Type B pancreatic cell (in vitro differentiated cells): ENCODE measurements around the gene TRAP1. TPM values are rescaled to one million over a fixed set of nuclear protein-coding genes. Genes with fewer than 3 reads are reported as not detected.

Source experiments
- DNase-seq: peaks from one replicate; pipeline ENCODE4 v3.0.0; 2021; ENCODE audit warnings: mixed read lengths; ENCODE audit not compliant: unreplicated experiment; ENCODE audit errors: extremely low spot score
- H3K27ac Mint-ChIP-seq: 2 replicates; pipeline ENCODE4 v1.8.0; 2021; ENCODE audit warnings: mild to moderate bottlenecking, mixed read lengths
- H3K27me3 Mint-ChIP-seq: 2 replicates; pipeline ENCODE4 v1.8.0; 2021; ENCODE audit warnings: mixed read lengths
- H3K36me3 Mint-ChIP-seq: 2 replicates; pipeline ENCODE4 v1.8.0; 2021; ENCODE audit warnings: mixed read lengths
- H3K4me1 Mint-ChIP-seq: one replicate; pipeline ENCODE4 v1.8.0; 2021; ENCODE audit warnings: mixed read lengths; ENCODE audit not compliant: unreplicated experiment
- H3K4me3 Mint-ChIP-seq: 2 replicates; pipeline ENCODE4 v1.8.0; 2021; ENCODE audit warnings: mild to moderate bottlenecking, mixed read lengths
- H3K9me3 Mint-ChIP-seq: 2 replicates; pipeline ENCODE4 v1.8.0; 2021; ENCODE audit warnings: mixed read lengths
- CTCF ChIP-seq: fragments of 200-600 bp; sonication (generic); conservative IDR thresholded peaks from 2 replicates; pipeline ENCODE4 v1.5.0; 2021; ENCODE audit warnings: antibody characterized with exemption, mild to moderate bottlenecking
- total RNA-seq: library from RNA; stranded (reverse); gene quantifications from 2 replicates; pipeline ENCODE4 v1.2.1, GENCODE V29; 2021; ENCODE audit warnings: low replicate concordance

Gene TRAP1
- total RNA-seq, 1 donor from 2014 or later: 138 TPM

DNA sequence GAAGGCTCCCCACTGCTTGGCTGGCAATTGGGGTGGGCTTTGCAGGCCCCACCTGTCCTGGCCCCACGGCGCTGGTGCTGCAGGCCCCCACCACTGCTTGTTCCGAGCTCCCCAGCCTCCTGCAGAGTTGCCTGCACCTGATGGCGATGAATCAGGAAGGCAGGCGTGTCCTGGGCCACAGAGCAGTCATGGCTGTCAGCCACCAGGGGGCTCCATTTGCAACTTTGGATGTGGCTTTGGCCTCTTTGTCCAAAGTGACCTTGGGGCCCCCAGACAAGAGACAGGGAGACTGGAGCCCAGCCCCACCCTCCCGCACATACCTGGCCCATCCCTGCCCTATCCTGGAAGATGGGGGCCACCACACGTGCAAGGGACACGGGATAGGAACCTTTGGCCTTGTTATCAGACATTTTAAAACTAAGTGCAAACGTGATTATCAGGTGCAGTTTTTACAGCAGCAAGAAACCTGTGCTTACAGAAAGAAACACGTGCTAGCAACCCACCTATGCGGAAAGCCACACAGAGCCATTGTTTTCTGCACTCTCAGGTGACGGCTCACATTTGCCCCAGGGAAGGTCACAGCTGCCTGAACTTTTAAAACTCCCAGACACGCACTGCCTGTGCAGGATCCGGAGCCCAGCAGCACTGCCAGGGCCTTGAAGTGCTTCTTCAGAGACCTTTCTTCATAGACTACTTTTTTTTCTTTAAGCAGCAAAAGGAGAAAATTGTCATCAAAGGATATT lies 62.9 kb downstream of the TRAP1 start, which contains the start of gene DNASE1:
Gene DNASE1, plus strand, starts transcription at position 443 of the 743 bp plus-strand sequence. CDS start 683 bp downstream, outside the sequence.
- TF ChIP-seq CTCF: peak; percentile 82
- no peaks in the 10 kb centered on the region for H3K27me3 Mint-ChIP-seq
- DNase-seq: no peak
- H3K27ac Mint-ChIP-seq: peak within 1 kb of the TSS; percentile 87
- peak within 1 kb of the TSS; percentile 39 for H3K4me3 Mint-ChIP-seq
- H3K4me1 Mint-ChIP-seq: peaks cover 6% of the 10 kb centered on the region
- no peaks in the 10 kb centered on the region for H3K9me3 Mint-ChIP-seq
- H3K36me3 Mint-ChIP-seq: peaks cover 15% of the 10 kb centered on the region

GRCh38 chr16:3652373-3653195 lies 64.7 kb downstream of the TRAP1 start:
- H3K4me3 Mint-ChIP-seq: no peak overlapping the region
- peaks cover 14% of the 10 kb centered on the region for H3K36me3 Mint-ChIP-seq
- peak; percentile 48 for DNase-seq
- no peaks in the 10 kb centered on the region for H3K9me3 Mint-ChIP-seq
- no peaks in the 10 kb centered on the region for H3K27me3 Mint-ChIP-seq
- H3K27ac Mint-ChIP-seq: no peak overlapping the region
- H3K4me1 Mint-ChIP-seq: peaks cover 13% of the 10 kb centered on the region
- no peak for TF ChIP-seq CTCF

- H3K36me3 Mint-ChIP-seq: peaks cover 8% of the 10 kb centered on the region
- TF ChIP-seq CTCF: no peak
- DNase-seq: peak; percentile 54
- peaks cover 13% of the 10 kb centered on the region for H3K4me1 Mint-ChIP-seq
- H3K27ac Mint-ChIP-seq: no peak overlapping the region
- no peaks in the 10 kb centered on the region for H3K9me3 Mint-ChIP-seq
- no peaks in the 10 kb centered on the region for H3K27me3 Mint-ChIP-seq
- no peak overlapping the region for H3K4me3 Mint-ChIP-seq
Measured at GRCh38 chr16:3651461-3652372, 65.6 kb downstream of the TRAP1 start.

DNA sequence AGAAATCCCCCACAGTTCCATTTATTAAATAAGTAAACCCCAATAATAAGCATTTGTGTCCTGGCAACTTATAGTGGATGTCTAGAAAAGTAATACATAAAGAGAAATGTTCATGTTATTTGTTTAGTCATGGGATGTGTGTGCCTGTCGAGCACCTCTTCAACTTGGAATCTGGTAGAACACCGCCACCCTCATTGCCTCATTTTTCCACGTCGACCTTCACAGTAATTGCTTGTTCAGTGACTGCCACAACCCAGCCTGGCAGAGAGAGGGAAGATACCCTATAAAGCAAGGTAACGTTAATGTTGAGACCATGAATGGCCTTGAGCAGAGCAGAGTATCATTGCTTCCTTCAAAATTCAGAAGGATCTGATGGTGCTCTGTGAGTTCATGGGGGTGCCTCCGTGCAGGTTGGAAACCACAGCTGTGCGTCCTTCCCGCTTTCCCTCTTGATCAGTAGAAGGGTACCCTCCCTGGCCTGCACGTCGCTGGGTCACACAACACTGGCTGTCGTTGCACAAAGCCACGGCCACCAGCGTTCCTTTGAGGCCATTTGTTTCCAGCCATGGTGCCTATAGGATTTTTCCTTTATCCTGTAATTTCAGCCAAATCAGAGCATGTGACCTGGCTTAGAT lies 66.6 kb downstream of the TRAP1 start:
- H3K9me3 Mint-ChIP-seq: no peaks in the 10 kb centered on the region
- no peak overlapping the region for H3K4me3 Mint-ChIP-seq
- TF ChIP-seq CTCF: no peak
- peak overlapping the region; percentile 13 for H3K27ac Mint-ChIP-seq
- peaks cover 12% of the 10 kb centered on the region for H3K36me3 Mint-ChIP-seq
- H3K27me3 Mint-ChIP-seq: no peaks in the 10 kb centered on the region
- peaks cover 23% of the 10 kb centered on the region for H3K4me1 Mint-ChIP-seq
- peak; percentile 34 for DNase-seq
